Amniotic epithelial cell (primary cell): ENCODE results near the gene SNX30.

Experiments used
- DNase-seq: peaks from one replicate; pipeline ENCODE4 v3.0.0-alpha.2; 2010; ENCODE audit warnings: low read depth

Gene SNX30

DNA sequence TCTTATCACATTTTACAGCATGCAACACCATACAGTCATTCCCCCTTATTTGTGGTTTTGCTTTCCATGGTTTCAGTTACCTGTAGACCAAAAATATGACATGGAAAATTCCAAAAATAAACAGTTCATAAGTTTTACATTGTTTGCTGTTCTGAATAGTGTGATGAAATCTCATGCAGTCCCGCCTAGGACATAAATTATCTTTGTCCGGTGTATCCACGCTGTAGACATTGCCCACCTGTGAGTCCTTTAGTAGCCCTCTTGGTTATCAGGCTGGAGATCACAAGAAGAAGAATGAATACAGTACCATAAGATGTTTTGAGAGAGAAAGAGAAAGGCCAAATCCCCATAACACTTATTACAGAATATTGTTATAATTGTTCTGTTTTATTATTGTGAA, 72.1 kb downstream of the SNX30 start:
- DNase-seq: no peak

- DNase-seq: no peak
Observed at GRCh38 chr9:112823257-112823656, 72.7 kb downstream of the SNX30 start.

GRCh38 chr9:112831281-112831851, 80.8 kb downstream of the SNX30 start:
- no peak for DNase-seq

GRCh38 chr9:112831969-112832368, 81.4 kb downstream of the SNX30 start:
- DNase-seq: no peak

DNA sequence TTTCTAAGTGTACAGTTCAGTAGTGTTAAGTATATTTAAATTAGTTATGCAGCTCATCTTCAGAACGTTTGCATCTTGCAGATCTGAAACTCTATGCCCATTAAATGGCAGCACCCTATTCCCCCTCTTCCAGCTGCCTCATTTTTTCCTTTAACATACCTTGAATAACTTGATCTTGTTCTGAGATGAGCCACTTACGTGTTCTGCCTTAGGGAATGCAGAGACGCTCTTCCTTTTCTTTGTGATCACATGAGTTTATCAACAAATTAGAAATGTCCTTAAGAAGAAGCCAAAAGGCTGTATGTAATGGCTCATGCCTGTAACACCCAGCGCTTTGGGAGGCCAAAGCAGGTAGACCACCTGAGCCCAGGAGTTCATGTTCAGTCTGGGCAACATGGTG, 82.5 kb downstream of the SNX30 start:
- DNase-seq: no peak

- no peak for DNase-seq
Observed at GRCh38 chr9:112836394-112836793, 85.8 kb downstream of the SNX30 start.

- no peak for DNase-seq
Observed at GRCh38 chr9:112838342-112838741, 87.8 kb downstream of the SNX30 start.

GRCh38 chr9:112839331-112839730, 88.8 kb downstream of the SNX30 start:
- DNase-seq: no peak

GRCh38 chr9:112841261-112841660, 90.7 kb downstream of the SNX30 start:
- no peak for DNase-seq

- no peak for DNase-seq
Observed at GRCh38 chr9:112842555-112842954, 92.0 kb downstream of the SNX30 start.

DNA sequence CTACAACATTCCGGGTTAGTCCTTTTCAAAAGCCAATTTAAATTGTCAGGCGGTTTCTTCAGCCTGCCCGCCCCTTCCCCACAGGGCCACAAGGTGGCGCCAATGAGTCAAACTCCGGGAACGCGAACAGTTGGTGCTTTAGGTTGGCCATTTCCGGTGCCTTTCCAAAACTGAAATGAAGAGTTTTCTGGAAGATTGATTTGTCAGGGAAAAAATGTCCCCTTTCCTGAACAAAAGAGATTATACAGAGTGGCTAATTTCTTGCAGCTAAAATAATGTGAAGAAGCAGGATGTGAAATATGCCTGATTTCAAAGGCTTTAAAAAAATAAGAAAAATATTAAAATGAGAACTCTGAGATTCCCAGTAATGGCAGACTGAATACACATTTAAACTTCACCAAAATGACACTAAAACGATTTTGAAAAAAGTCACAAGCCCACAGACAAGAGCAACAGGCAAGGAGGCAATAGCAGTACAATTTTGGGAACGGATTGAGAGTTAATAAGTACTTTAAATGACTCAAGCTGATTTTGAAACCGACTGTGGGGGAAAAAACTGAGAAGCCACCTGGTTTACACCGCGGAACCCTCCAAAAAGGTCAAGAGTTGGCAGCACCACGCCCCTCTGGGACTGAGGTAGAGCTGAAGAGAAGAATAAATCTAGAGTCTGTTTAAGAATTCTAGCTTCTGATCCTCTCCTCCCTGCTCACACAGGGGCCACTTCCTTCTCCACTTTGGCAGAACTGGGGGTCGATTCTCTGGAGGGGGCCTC, 94.4 kb downstream of the SNX30 start:
- DNase-seq: peak; percentile 46

- peak; percentile 72 for DNase-seq
Observed at GRCh38 chr9:112846528-112847488, 96.2 kb downstream of the SNX30 start.

GRCh38 chr9:112848316-112849151, 98.0 kb downstream of the SNX30 start:
- DNase-seq: peak; percentile 58

DNA sequence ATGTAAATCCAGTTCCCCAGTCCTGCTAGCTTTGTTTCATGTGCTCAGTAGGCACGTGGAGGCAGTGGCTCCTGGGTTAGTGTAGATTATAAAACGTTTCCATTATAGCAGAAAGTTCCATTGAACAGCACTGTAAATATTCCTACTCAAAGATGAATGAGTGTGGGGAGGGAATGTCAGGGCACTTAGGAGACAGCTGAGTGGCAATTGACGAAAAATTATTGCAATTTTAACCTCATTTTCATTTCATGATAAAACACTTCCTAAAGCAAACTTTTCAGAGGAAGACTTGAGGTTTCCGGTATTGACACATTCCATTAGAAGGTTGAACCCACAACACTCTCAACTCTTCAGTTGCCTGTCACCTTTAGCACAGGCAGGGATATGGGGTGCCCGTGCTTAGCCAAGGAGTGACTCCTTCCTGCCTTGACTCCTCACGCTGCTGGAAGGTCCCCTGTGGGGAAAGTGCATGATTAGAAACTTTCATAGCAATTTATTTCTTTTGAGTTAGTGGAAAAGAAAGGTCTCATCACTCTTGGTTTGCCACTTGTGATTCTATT, 98.9 kb downstream of the SNX30 start:
- DNase-seq: no peak

GRCh38 chr9:112850840-112851239, 100.3 kb downstream of the SNX30 start:
- DNase-seq: no peak

DNA sequence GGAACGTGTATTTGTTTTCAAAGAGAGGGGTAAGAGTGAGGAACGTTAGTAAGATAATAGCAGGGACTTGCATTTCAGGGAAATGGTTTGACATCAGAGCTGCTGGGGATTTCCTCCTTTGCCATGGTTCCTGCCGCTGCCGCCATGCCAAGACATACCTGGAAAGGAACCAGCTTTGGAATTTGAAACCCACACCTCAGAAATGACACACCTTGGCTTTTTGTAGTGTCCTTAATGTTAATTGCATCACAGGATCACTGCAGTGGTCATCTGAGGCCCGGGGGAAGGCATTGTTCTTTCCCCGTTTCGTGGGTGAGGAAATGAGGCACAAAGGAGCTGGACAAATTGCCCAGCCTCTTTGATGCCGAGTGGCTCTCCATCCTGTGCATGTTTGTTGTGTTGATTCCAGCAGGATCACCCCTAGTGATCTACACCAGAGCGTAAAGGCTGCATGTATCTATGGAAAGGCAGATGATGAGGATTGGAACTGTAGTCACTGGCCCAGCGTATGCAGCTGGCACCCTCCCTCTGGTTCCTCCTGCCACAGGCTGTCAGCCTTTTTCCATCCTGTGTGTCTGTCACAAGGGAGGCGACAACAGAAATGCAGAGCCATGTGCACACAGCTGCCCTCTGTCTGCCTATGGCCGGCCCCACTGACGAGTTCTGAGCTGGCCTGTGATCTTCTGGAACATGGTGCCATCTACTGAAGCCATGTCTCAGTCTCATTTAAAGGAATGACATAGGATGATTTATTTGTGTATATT, 102.4 kb downstream of the SNX30 start:
- no peak for DNase-seq

DNA sequence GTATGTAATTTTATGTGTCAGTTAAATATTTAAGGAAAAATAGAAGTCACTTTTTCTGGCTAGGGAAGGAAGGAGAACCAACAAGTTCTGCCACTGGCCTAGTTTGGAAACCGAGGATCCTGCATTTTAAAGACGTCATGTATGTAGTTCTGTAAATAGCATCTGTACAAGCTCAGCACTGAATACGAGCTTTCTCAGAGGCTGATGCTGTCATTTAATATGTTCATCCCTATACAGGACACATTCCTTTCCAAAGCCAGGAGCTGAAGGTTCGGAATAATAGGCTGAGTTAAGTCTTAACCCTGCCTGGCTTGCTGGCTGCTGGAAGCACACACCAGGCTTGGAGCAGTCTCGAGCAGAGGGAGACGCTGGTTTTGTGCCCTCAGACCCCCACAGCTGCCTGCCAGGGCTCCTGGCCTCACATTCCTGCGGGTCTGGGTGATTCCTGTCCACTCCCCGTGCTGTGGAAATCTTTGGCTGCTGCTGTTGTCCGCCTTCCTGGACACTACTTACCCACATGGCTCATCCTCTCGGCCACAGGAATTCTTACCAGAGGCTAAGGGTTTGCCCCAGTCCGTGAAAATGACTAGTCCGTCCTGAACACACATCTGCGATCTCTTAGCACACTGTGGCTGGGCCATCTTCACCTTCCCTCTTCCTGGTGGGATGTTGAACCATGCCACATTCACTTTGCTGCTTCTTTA, 103.5 kb downstream of the SNX30 start:
- peak; percentile 54 for DNase-seq

DNA sequence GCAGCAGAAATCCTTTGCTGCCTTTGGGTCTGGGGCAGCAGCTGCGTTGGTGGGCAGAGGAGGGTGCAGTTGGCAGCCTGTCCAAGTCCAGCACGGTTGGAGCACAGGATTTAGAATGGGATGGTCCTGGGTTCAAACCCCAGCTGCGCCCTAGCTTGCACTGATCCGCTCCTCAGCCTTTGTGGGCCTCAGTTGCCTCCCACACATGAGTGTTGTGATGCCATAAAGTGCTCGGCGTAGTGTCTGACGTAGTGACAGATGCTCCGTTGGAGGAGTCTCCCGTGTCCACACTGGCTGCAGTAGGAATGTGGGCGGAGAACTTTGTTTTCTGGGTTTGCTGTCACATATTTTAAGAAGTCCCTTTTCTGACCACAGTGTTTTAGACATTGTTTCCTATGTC, 104.1 kb downstream of the SNX30 start:
- DNase-seq: no peak

- no peak for DNase-seq
Observed at GRCh38 chr9:112856200-112856599, 105.6 kb downstream of the SNX30 start.

DNA sequence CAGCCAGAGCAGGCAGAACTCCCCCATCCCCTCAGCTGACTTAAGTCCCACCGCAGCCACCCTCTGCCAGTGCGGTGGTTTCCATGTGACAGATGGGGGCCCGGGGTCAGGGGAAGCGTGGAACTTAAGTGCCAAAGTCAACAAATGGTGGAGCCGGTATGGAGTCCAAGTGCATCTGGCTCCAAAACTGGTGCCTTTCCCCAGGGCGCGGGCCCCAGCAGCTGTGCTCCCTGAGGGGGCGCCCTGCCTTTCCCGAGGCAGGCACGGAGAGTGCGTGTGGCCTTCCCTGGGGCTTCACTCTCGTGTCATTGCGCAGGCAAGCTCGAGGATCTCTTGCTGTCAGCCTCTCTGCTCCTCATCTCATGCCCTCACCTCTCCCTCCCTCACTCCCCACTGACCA, 106.3 kb downstream of the SNX30 start:
- no peak for DNase-seq
